Measurements from ENCODE around the gene SCARB1.

DNA sequence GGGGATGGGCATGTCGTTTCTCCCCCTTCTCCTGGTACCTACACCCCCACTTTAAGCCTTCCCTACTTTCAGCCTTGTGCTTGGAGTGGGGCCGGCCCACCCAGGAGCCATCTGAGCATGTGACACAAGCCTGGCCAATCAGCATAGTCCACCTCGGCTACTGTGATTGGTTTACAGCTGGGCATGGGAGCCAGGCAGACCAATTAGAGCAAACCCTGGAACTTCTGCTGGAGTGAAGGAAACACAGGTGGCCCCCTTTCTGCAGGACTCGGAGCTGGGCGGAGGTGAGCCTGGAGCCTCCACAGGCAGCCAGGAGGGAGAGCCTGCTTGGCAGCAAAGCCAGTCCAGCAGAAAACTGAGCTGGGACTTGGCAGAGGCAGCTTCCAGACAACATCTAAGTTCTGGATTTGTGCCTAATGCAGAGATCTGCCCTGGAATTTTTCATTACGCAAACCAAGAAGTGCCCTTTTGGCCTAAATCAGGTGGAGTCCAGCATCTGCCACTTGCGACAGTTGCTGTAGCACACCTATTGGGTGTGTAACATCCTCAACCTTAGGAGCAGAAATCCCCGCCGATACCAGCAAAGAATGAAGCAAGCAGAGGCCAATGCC is 59.5 kb downstream of the SCARB1 start:
- TF ChIP-seq FOXA3 (CRISPR knock-in tag; IDR thresholded peaks at IDR 0.05) (no peak), ZNF780A (CRISPR knock-in tag; IDR thresholded peaks at IDR 0.05) (no peak), ZBTB8A (CRISPR knock-in tag; IDR thresholded peaks at IDR 0.05; ENCODE audit: borderline replicate concordance, low read depth) (no peak), EP300 (IDR thresholded peaks at IDR 0.05; ENCODE audit: low read depth in 2 of 2, low read length in 2 of 2) (no peak), EP300 (CRISPR knock-in tag; IDR thresholded peaks at IDR 0.05; ENCODE audit: borderline replicate concordance) (no peak), ZNF33A (CRISPR knock-in tag; IDR thresholded peaks at IDR 0.05; ENCODE audit: borderline replicate concordance) (no peak), HNRNPUL1 (IDR thresholded peaks at IDR 0.05; ENCODE audit: low read depth, low read length) (no peak), ATF7 (IDR thresholded peaks at IDR 0.05) (no peak), ATF7 (CRISPR knock-in tag; IDR thresholded peaks at IDR 0.05) (no peak), JUN (CRISPR knock-in tag; IDR thresholded peaks at IDR 0.05) (no peak), ZNF296 (CRISPR knock-in tag; conservative IDR thresholded peaks at IDR 0.05) (no peak), IKZF1 (IDR thresholded peaks at IDR 0.05) (no peak), ZNF550 (CRISPR knock-in tag; IDR thresholded peaks at IDR 0.05; ENCODE audit: borderline replicate concordance) (no peak)
- TF ChIP-seq, protein P1, sequence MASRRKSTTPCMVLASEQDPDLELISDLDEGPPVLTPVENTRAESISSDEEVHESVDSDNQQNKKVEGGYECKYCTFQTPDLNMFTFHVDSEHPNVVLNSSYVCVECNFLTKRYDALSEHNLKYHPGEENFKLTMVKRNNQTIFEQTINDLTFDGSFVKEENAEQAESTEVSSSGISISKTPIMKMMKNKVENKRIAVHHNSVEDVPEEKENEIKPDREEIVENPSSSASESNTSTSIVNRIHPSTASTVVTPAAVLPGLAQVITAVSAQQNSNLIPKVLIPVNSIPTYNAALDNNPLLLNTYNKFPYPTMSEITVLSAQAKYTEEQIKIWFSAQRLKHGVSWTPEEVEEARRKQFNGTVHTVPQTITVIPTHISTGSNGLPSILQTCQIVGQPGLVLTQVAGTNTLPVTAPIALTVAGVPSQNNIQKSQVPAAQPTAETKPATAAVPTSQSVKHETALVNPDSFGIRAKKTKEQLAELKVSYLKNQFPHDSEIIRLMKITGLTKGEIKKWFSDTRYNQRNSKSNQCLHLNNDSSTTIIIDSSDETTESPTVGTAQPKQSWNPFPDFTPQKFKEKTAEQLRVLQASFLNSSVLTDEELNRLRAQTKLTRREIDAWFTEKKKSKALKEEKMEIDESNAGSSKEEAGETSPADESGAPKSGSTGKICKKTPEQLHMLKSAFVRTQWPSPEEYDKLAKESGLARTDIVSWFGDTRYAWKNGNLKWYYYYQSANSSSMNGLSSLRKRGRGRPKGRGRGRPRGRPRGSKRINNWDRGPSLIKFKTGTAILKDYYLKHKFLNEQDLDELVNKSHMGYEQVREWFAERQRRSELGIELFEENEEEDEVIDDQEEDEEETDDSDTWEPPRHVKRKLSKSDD (CRISPR knock-in tag; IDR thresholded peaks at IDR 0.05; ENCODE audit: low read depth) = no peak
- TF ChIP-seq, protein P2, sequence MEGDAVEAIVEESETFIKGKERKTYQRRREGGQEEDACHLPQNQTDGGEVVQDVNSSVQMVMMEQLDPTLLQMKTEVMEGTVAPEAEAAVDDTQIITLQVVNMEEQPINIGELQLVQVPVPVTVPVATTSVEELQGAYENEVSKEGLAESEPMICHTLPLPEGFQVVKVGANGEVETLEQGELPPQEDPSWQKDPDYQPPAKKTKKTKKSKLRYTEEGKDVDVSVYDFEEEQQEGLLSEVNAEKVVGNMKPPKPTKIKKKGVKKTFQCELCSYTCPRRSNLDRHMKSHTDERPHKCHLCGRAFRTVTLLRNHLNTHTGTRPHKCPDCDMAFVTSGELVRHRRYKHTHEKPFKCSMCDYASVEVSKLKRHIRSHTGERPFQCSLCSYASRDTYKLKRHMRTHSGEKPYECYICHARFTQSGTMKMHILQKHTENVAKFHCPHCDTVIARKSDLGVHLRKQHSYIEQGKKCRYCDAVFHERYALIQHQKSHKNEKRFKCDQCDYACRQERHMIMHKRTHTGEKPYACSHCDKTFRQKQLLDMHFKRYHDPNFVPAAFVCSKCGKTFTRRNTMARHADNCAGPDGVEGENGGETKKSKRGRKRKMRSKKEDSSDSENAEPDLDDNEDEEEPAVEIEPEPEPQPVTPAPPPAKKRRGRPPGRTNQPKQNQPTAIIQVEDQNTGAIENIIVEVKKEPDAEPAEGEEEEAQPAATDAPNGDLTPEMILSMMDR (CRISPR knock-in tag; IDR thresholded peaks at IDR 0.05) = 0 out of 2 replicates have a peak, but pooled peaks have one; percentile 5
- TF ChIP-seq, protein P3, sequence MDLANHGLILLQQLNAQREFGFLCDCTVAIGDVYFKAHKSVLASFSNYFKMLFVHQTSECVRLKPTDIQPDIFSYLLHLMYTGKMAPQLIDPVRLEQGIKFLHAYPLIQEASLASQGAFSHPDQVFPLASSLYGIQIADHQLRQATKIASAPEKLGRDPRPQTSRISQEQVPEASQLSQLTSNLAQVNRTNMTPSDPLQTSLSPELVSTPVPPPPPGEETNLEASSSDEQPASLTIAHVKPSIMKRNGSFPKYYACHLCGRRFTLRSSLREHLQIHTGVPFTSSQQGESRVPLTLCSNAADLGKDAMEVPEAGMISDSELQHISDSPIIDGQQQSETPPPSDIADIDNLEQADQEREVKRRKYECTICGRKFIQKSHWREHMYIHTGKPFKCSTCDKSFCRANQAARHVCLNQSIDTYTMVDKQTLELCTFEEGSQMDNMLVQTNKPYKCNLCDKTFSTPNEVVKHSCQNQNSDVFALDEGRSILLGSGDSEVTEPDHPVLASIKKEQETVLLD (CRISPR knock-in tag; IDR thresholded peaks at IDR 0.05; ENCODE audit: low read depth) = no peak
